ENCODE measurements around the gene IQSEC3. TPM values are rescaled to one million over a fixed set of nuclear protein-coding genes. Genes with fewer than 3 reads are reported as not detected.

IQSEC3 gene
- total and polyA plus RNA-seq, 7 experiments from 2014 or later = 0.36 to 5.5 (median 1.7) TPM; not detected in 1

DNA sequence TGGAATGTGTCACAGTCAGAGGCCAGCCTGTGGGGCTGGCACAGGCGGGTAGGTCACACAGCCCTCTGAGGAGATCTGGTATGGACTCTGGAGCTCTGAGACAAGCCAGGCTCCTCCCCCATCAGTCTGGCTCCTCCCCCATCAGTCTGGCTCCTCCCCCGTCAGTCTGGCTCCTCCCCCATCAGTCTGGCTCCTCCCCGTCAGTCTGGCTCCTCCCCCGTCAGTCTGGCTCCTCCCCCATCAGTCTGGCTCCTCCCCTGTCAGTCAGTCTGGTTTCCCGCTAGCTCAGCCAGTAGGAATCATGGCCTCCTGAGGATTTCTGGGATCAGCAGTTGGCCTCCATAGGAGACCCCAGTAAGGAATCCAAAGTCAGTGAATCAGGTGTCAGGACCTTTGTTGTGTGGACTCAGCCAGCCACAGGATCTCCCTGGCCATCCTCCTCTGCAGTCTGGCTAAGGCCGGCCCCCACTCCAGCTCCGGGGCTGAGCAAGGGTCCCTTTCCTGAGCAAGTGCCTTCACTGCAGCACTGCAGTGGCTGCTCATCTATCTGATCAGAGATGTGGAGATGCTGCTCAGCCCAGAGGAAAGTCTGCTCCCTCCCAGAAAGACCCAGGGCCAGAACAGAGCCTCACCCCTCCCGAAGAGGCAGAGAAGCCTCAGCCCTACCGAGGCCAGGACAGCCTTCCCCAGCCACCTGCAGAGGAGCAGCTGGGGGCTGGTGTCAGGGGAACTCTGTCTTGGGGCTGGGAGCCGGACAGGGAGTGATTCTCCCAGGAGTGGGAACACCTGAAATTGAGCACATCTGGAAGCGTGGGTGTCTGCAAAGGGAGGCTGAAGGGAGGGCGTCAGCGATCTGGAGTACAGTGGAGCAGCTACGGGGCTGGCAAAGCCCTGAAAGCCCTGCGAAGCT is 35.7 kb downstream of the IQSEC3 start:
- Mint-ChIP-seq H3K27me3 (peaks cover 0 to 23% (median 8%) of the 10 kb centered on the region in 5 donors), H3K9me3 (peaks cover 0 to 2% (median 0%) of the 10 kb centered on the region in 11 donors), H3K4me1 (peaks cover 2 to 21% (median 11%) of the 10 kb centered on the region in 7 donors), H3K27ac (peak overlapping the region in 2 of 9 donors; percentile 17 to 58), H3K36me3 (no peaks in the 10 kb centered on the region), H3K4me3 (peak overlapping the region in 1 of 10 donors; percentile 50)
- Histone ChIP-seq H3K27ac (ENCODE audit: low read depth, low read length) (no peak overlapping the region), H3K27me3 (ENCODE audit: control insufficient read depth in 2 of 2, insufficient read depth in 2 of 2, low read length in 2 of 2) (no peaks in the 10 kb centered on the region), H3K9me3 (ENCODE audit: control insufficient read depth in 2 of 3, low read length in 3 of 3) (no peaks in the 10 kb centered on the region), H3K36me3 (ENCODE audit: control insufficient read depth in 2 of 3, insufficient read depth in 3 of 3, low read length in 3 of 3) (no peaks in the 10 kb centered on the region), H3K4me1 (ENCODE audit: control insufficient read depth in 2 of 2, insufficient read depth in 2 of 2, low read length in 2 of 2) (peaks cover 0 to 7% of the 10 kb centered on the region in 2 donors), H3K4me3 (ENCODE audit: low read length) (no peak overlapping the region)
- intact Hi-C loops (cut with micrococcal nuclease) = no loop called here
- ChIA-PET CTCF (no interaction called here), POLR2A (no interaction called here)
- no peak for ATAC-seq
- DNase-seq = no peak

DNA sequence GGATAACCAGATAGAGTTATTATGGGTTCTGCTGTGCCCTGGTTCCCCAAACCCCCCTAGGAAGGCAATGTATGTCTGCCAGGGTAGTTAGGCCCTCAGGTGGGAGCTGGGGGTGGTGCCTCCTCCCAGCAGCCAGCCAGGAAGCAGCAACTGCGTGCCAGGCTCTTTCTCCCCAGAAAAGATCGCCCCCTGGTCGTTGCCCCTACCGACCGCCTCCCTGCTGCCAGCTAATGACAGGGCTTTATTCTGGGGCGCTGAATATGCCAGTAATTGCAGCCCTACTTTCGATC is 36.3 kb downstream of the IQSEC3 start:
- no peaks in the 10 kb centered on the region for H3K9me3 ChIP-seq (ENCODE audit: control insufficient read depth in 2 of 3, low read length in 3 of 3)
- intact Hi-C loops (cut with micrococcal nuclease) = no loop called here
- H3K4me3 ChIP-seq (ENCODE audit: low read length) = no peak overlapping the region
- H3K27ac ChIP-seq (ENCODE audit: low read depth, low read length) = no peak overlapping the region
- Mint-ChIP-seq H3K27ac (no peak overlapping the region), H3K9me3 (peaks cover 0 to 2% (median 0%) of the 10 kb centered on the region in 11 donors), H3K36me3 (no peaks in the 10 kb centered on the region), H3K4me1 (peaks cover 2 to 21% (median 11%) of the 10 kb centered on the region in 7 donors), H3K27me3 (peaks cover 0 to 23% (median 5%) of the 10 kb centered on the region in 5 donors), H3K4me3 (peak overlapping the region in 1 of 10 donors; percentile 50)
- H3K36me3 ChIP-seq (ENCODE audit: control insufficient read depth in 2 of 3, insufficient read depth in 3 of 3, low read length in 3 of 3) = no peaks in the 10 kb centered on the region
- no peaks in the 10 kb centered on the region for H3K27me3 ChIP-seq (ENCODE audit: control insufficient read depth in 2 of 2, insufficient read depth in 2 of 2, low read length in 2 of 2)
- CTCF ChIA-PET = no interaction called here
- no peak for ATAC-seq
- no peak for DNase-seq
- peaks cover 0 to 7% of the 10 kb centered on the region in 2 donors for H3K4me1 ChIP-seq (ENCODE audit: control insufficient read depth in 2 of 2, insufficient read depth in 2 of 2, low read length in 2 of 2)
- POLR2A ChIA-PET = no interaction called here

DNA sequence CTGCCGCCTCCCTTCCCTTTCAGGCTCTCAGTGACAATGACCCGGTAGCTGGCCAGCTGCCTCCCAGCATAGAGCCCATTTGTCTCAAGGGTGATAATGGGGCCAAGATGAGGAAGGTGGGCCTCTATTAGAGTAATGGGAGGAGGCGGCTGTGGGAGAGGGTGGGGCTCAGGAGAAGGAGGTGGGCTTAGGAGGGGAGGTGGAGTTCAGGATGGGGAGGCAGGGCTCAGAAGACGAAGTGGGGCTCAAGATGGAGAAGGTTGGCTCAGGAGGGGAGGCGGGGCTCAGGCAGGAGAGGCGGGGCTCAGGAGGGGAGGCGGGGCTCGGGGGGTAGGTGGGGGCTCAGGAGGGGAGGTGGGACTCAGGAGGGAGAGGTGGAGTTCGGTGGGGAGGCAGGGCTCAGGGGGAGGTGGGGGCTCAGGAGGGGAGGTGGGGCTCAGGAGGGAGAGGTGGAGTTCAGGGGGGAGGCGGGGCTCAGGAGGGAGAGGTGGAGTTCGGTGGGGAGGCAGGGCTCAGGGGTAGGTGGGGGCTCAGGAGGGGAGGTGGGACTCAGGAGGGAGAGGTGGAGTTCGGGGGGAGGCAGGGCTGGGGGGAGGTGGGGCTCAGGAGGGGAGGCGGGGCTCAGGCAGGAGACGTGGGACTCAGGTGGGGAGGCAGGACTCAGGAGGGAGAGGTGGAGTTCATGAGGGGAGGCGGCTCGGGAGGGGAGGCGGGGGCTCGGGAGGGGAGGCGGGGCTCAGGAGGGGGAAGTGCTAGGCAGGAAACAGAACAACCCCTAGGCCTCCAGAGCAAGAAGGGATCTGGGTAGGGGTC is 36.8 kb downstream of the IQSEC3 start:
- Mint-ChIP-seq H3K4me1 (peaks cover 2 to 21% (median 11%) of the 10 kb centered on the region in 7 donors), H3K27me3 (peaks cover 0 to 23% (median 4%) of the 10 kb centered on the region in 5 donors), H3K9me3 (peaks cover 0 to 2% (median 0%) of the 10 kb centered on the region in 11 donors), H3K36me3 (no peaks in the 10 kb centered on the region), H3K4me3 (peak overlapping the region in 1 of 10 donors; percentile 37), H3K27ac (peak overlapping the region in 2 of 9 donors; percentile 19 to 60)
- Histone ChIP-seq H3K36me3 (ENCODE audit: control insufficient read depth in 2 of 3, insufficient read depth in 3 of 3, low read length in 3 of 3) (no peaks in the 10 kb centered on the region), H3K4me3 (ENCODE audit: low read length) (no peak overlapping the region), H3K27ac (ENCODE audit: low read depth, low read length) (no peak overlapping the region), H3K9me3 (ENCODE audit: control insufficient read depth in 2 of 3, low read length in 3 of 3) (no peaks in the 10 kb centered on the region), H3K27me3 (ENCODE audit: control insufficient read depth in 2 of 2, insufficient read depth in 2 of 2, low read length in 2 of 2) (no peaks in the 10 kb centered on the region), H3K4me1 (ENCODE audit: control insufficient read depth in 2 of 2, insufficient read depth in 2 of 2, low read length in 2 of 2) (peaks cover 0 to 7% of the 10 kb centered on the region in 2 donors)
- DNase-seq (no peak), ATAC-seq (no peak)
- ChIA-PET CTCF (no interaction called here), POLR2A (no interaction called here)
- intact Hi-C loops (cut with micrococcal nuclease) = no loop called here

DNA sequence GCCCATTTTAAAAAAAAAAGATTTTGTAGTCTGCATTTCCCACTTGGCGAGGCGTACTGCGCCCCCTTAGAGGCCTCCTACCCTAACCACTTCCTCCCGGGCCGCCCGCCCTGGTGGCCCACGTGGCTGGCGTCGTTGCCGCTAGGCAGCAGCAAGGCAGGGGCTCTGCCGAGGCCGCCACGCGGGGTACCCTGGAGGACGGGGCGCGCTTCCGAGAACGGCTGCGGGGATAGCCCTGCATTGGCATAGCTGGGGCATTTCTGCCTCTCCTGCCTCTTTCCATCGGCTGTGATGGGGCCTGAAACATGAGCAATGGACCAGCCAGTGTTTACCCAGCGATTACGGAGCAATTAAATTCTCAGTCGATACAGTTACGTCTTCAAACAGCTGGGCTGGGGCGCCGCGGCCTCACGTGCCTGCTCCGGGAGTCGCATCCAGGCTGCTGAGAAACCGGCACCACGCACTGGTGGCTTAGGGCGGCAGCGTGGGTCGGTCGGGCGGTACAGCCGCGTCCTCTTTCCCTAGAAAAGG is 38.0 kb downstream of the IQSEC3 start:
- no peaks in the 10 kb centered on the region for H3K36me3 Mint-ChIP-seq
- H3K27me3 Mint-ChIP-seq = peaks cover 0 to 17% (median 3%) of the 10 kb centered on the region in 5 donors
- no peaks in the 10 kb centered on the region for H3K36me3 ChIP-seq (ENCODE audit: control insufficient read depth in 2 of 3, insufficient read depth in 3 of 3, low read length in 3 of 3)
- peak; percentile 34 for ATAC-seq
- no peaks in the 10 kb centered on the region for H3K9me3 ChIP-seq (ENCODE audit: control insufficient read depth in 2 of 3, low read length in 3 of 3)
- H3K27ac ChIP-seq (ENCODE audit: low read depth, low read length) = no peak overlapping the region
- H3K4me1 ChIP-seq (ENCODE audit: control insufficient read depth in 2 of 2, insufficient read depth in 2 of 2, low read length in 2 of 2) = peaks cover 0 to 7% of the 10 kb centered on the region in 2 donors
- POLR2A ChIA-PET = no interaction called here
- H3K4me3 Mint-ChIP-seq = peak overlapping the region in 2 of 10 donors; percentile 34 to 37
- DNase-seq = peak in 7 of 9 donors; percentile 21 to 60 (median 41)
- H3K27ac Mint-ChIP-seq = peak overlapping the region in 2 of 9 donors; percentile 25 to 39
- H3K4me1 Mint-ChIP-seq = peaks cover 7 to 27% (median 16%) of the 10 kb centered on the region in 7 donors
- CTCF ChIA-PET = no interaction called here
- intact Hi-C loops (cut with micrococcal nuclease) = no loop called here
- H3K4me3 ChIP-seq (ENCODE audit: low read length) = no peak overlapping the region
- H3K9me3 Mint-ChIP-seq = peaks cover 0 to 2% (median 0%) of the 10 kb centered on the region in 11 donors
- H3K27me3 ChIP-seq (ENCODE audit: control insufficient read depth in 2 of 2, insufficient read depth in 2 of 2, low read length in 2 of 2) = no peaks in the 10 kb centered on the region

DNA sequence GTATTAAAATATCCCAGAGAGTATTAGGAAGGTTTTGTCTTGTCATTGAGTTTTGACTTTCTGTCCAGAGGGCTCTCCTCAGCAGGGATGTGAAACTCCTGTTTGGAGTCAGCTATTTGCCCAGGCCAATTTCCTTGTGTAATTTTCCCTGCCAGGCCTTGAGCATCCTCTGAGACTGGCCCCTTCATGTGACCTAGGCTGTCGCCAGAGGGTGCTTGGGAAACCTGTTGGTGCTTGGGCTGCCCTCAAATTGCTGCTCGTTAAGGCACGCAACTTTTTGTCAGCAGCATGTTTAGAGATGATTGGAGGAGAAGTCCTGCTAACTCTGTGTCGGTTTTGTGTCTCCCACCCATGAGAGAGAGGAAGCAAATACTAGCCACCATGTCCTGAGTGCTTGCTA is 39.1 kb downstream of the IQSEC3 start:
- peaks cover 0 to 9% (median 0%) of the 10 kb centered on the region in 5 donors for H3K27me3 Mint-ChIP-seq
- H3K36me3 Mint-ChIP-seq = no peaks in the 10 kb centered on the region
- POLR2A ChIA-PET = no interaction called here
- Histone ChIP-seq H3K4me1 (ENCODE audit: control insufficient read depth in 2 of 2, insufficient read depth in 2 of 2, low read length in 2 of 2) (peaks cover 0 to 11% of the 10 kb centered on the region in 2 donors), H3K27ac (ENCODE audit: low read depth, low read length) (no peak overlapping the region), H3K27me3 (ENCODE audit: control insufficient read depth in 2 of 2, insufficient read depth in 2 of 2, low read length in 2 of 2) (no peaks in the 10 kb centered on the region), H3K4me3 (ENCODE audit: low read length) (no peak overlapping the region), H3K36me3 (ENCODE audit: control insufficient read depth in 2 of 3, insufficient read depth in 3 of 3, low read length in 3 of 3) (no peaks in the 10 kb centered on the region), H3K9me3 (ENCODE audit: control insufficient read depth in 2 of 3, low read length in 3 of 3) (no peaks in the 10 kb centered on the region)
- H3K9me3 Mint-ChIP-seq = peaks cover 0 to 2% (median 0%) of the 10 kb centered on the region in 11 donors
- H3K4me1 Mint-ChIP-seq = peaks cover 12 to 37% (median 22%) of the 10 kb centered on the region in 7 donors
- H3K4me3 Mint-ChIP-seq = no peak overlapping the region
- DNase-seq (no peak), ATAC-seq (no peak)
- intact Hi-C loops (cut with micrococcal nuclease) = no loop called here
- no peak overlapping the region for H3K27ac Mint-ChIP-seq
- CTCF ChIA-PET = no interaction called here

DNA sequence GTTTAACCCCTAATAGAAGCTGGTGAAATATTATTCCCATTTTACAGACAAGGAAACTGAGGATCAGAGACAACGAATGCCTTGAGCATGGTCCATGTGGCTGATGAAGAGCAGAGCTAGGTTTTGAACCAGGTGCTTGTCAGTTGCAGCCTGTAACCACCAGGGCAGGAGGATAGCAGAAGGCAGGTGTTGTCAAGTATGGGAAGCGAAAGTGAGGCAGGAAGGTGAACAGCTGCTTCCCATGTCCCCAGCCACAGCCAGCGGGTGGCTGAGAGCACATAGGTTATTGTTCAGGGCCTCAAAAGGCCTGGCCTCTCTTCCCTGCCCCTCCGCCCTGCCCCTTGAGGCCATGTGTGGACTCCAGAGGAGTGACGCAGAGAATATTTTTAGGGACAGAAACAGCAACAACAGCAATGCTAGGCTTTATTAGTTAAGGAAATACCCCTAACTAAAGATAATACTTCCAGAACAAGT is 39.6 kb downstream of the IQSEC3 start:
- Histone ChIP-seq H3K4me1 (ENCODE audit: control insufficient read depth in 2 of 2, insufficient read depth in 2 of 2, low read length in 2 of 2) (peaks cover 0 to 11% of the 10 kb centered on the region in 2 donors), H3K27me3 (ENCODE audit: control insufficient read depth in 2 of 2, insufficient read depth in 2 of 2, low read length in 2 of 2) (no peaks in the 10 kb centered on the region), H3K36me3 (ENCODE audit: control insufficient read depth in 2 of 3, insufficient read depth in 3 of 3, low read length in 3 of 3) (no peaks in the 10 kb centered on the region), H3K27ac (ENCODE audit: low read depth, low read length) (no peak overlapping the region), H3K9me3 (ENCODE audit: control insufficient read depth in 2 of 3, low read length in 3 of 3) (no peaks in the 10 kb centered on the region), H3K4me3 (ENCODE audit: low read length) (no peak overlapping the region)
- DNase-seq (no peak), ATAC-seq (no peak)
- H3K27ac Mint-ChIP-seq = peak overlapping the region in 1 of 9 donors; percentile 52
- H3K36me3 Mint-ChIP-seq = no peaks in the 10 kb centered on the region
- peaks cover 12 to 42% (median 22%) of the 10 kb centered on the region in 7 donors for H3K4me1 Mint-ChIP-seq
- intact Hi-C loops (cut with micrococcal nuclease) = no loop called here
- peaks cover 0 to 8% (median 0%) of the 10 kb centered on the region in 5 donors for H3K27me3 Mint-ChIP-seq
- ChIA-PET POLR2A (no interaction called here), CTCF (no interaction called here)
- peaks cover 0 to 2% (median 0%) of the 10 kb centered on the region in 11 donors for H3K9me3 Mint-ChIP-seq
- H3K4me3 Mint-ChIP-seq = no peak overlapping the region

Data from naive thymus-derived CD4-positive, alpha-beta T cell (primary cell).